ENCODE data around the gene ELMO1. TPM values are rescaled to one million over a fixed set of nuclear protein-coding genes. Genes with fewer than 3 reads are reported as not detected.

The ELMO1 gene
- total RNA-seq, 4 donors from 2014 or later = 24.6 to 120 (median 71.9) TPM

GRCh38 chr7:37430640-37431039, 18.0 kb downstream of the ELMO1 start:
- 90 to 92% methylated on average over 6 of the region's 6 CpGs for WGBS, 2 donors (ENCODE audit: low coverage in 1 of 2)
- no peaks in the 10 kb centered on the region for H3K9me3 ChIP-seq
- no peaks in the 10 kb centered on the region for H3K27me3 ChIP-seq
- no peak for DNase-seq
- intact Hi-C loops (cut with DNase I; ENCODE audit: low total_unique reads) = no loop called here
- H3K36me3 ChIP-seq = no peaks in the 10 kb centered on the region
- H3K4me1 ChIP-seq = peaks cover 0 to 9% (median 3%) of the 10 kb centered on the region in 4 donors
- no peak overlapping the region for H3K27ac ChIP-seq
- in situ Hi-C loops (cut with MboI; ENCODE audit: low pct_ligation_motif_present in 1 of 4, low pct_unique_long_range_greater_than_20kb in 1 of 4, low sequenced_read_pairs in 3 of 4) = no loop called here
- H3K4me3 ChIP-seq = no peak overlapping the region
- TF ChIP-seq CTCF (IDR thresholded peaks at IDR 0.05) = no peak
- TF ChIP-seq POLR2A (IDR thresholded peaks at IDR 0.05) = no peak
- TF ChIP-seq EP300 (IDR thresholded peaks at IDR 0.05; ENCODE audit: low read depth) = no peak
- TF ChIP-seq POLR2AphosphoS5 (IDR thresholded peaks at IDR 0.05) = no peak

- WGBS, 2 donors (ENCODE audit: low coverage in 1 of 2) = 88 to 100% methylated on average over 2 to 8 of the region's 8 CpGs
- Histone ChIP-seq H3K27ac (no peak overlapping the region), H3K27me3 (no peaks in the 10 kb centered on the region), H3K4me3 (no peak overlapping the region), H3K9me3 (no peaks in the 10 kb centered on the region), H3K36me3 (no peaks in the 10 kb centered on the region), H3K4me1 (peaks cover 0 to 9% (median 3%) of the 10 kb centered on the region in 4 donors)
- no peak for DNase-seq
- in situ Hi-C loops (cut with MboI; ENCODE audit: low pct_ligation_motif_present in 1 of 4, low pct_unique_long_range_greater_than_20kb in 1 of 4, low sequenced_read_pairs in 3 of 4) (no loop called here), intact Hi-C loops (cut with DNase I; ENCODE audit: low total_unique reads) (no loop called here)
- TF ChIP-seq CTCF (IDR thresholded peaks at IDR 0.05) (no peak), POLR2AphosphoS5 (IDR thresholded peaks at IDR 0.05) (no peak), POLR2A (IDR thresholded peaks at IDR 0.05) (no peak), EP300 (IDR thresholded peaks at IDR 0.05; ENCODE audit: low read depth) (no peak)
Observed at GRCh38 chr7:37430171-37430570, 18.5 kb downstream of the ELMO1 start.

- DNase-seq = no peak
- H3K36me3 ChIP-seq = no peaks in the 10 kb centered on the region
- no peak overlapping the region for H3K4me3 ChIP-seq
- in situ Hi-C loops (cut with MboI; ENCODE audit: low pct_ligation_motif_present in 1 of 4, low pct_unique_long_range_greater_than_20kb in 1 of 4, low sequenced_read_pairs in 3 of 4) (no loop called here), intact Hi-C loops (cut with DNase I; ENCODE audit: low total_unique reads) (no loop called here)
- TF ChIP-seq POLR2AphosphoS5 (IDR thresholded peaks at IDR 0.05) (no peak), POLR2A (IDR thresholded peaks at IDR 0.05) (no peak), EP300 (IDR thresholded peaks at IDR 0.05; ENCODE audit: low read depth) (no peak), CTCF (IDR thresholded peaks at IDR 0.05) (no peak)
- H3K4me1 ChIP-seq = peaks cover 0 to 4% (median 2%) of the 10 kb centered on the region in 4 donors
- no peak overlapping the region for H3K27ac ChIP-seq
- H3K27me3 ChIP-seq = no peaks in the 10 kb centered on the region
- H3K9me3 ChIP-seq = no peaks in the 10 kb centered on the region
Observed at GRCh38 chr7:37429435-37429791, 19.3 kb downstream of the ELMO1 start.

- Histone ChIP-seq H3K27ac (no peak overlapping the region), H3K4me1 (peaks cover 0 to 3% (median 0%) of the 10 kb centered on the region in 4 donors), H3K9me3 (no peaks in the 10 kb centered on the region), H3K4me3 (no peak overlapping the region), H3K36me3 (no peaks in the 10 kb centered on the region), H3K27me3 (no peaks in the 10 kb centered on the region)
- intact Hi-C loops (cut with DNase I; ENCODE audit: low total_unique reads) (no loop called here), in situ Hi-C loops (cut with MboI; ENCODE audit: low pct_ligation_motif_present in 1 of 4, low pct_unique_long_range_greater_than_20kb in 1 of 4, low sequenced_read_pairs in 3 of 4) (no loop called here)
- TF ChIP-seq POLR2A (IDR thresholded peaks at IDR 0.05) = no peak
- no peak for TF ChIP-seq POLR2AphosphoS5 (IDR thresholded peaks at IDR 0.05)
- TF ChIP-seq CTCF (IDR thresholded peaks at IDR 0.05) = no peak
- TF ChIP-seq EP300 (IDR thresholded peaks at IDR 0.05; ENCODE audit: low read depth) = no peak
- WGBS, 2 donors (ENCODE audit: low coverage in 1 of 2) = 83 to 86% methylated on average over 3 to 6 of the region's 6 CpGs
- no peak for DNase-seq
Observed at GRCh38 chr7:37428681-37429434, 19.8 kb downstream of the ELMO1 start.

All from transverse colon (tissue), 4 donors.